Measurements from ENCODE around the gene PKN1. TPM values are rescaled to one million over a fixed set of nuclear protein-coding genes. Genes with fewer than 3 reads are reported as not detected.

The PKN1 gene
- total RNA-seq, 3 donors from 2014 or later (not counting 1 experiment from before 2014, with no cell fraction given), result 323 to 351 (median 350) TPM

GRCh38 chr19:14510311-14511228 is 77.5 kb downstream of the PKN1 start:
- 81% methylated on average over 21 of the region's 22 CpGs for WGBS (ENCODE audit: insufficient coverage)
- no peak overlapping the region for H3K27ac ChIP-seq (ENCODE audit: low read length)
- intact Hi-C loops (cut with micrococcal nuclease), result no loop called here
- Mint-ChIP-seq H3K27ac (peak overlapping the region; percentile 26 to 27), H3K4me1 (peaks cover 13 to 24% of the 10 kb centered on the region in 2 donors), H3K36me3 (peaks cover 8% of the 10 kb centered on the region), H3K4me3 (peak overlapping the region; percentile 4), H3K27me3 (ENCODE audit: low read depth in 2 of 2) (no peaks in the 10 kb centered on the region), H3K9me3 (no peaks in the 10 kb centered on the region)
- no peaks in the 10 kb centered on the region for H3K27me3 ChIP-seq (ENCODE audit: control insufficient read depth, insufficient read depth, low read length)
- ATAC-seq, result no peak
- TF ChIP-seq, protein P1, sequence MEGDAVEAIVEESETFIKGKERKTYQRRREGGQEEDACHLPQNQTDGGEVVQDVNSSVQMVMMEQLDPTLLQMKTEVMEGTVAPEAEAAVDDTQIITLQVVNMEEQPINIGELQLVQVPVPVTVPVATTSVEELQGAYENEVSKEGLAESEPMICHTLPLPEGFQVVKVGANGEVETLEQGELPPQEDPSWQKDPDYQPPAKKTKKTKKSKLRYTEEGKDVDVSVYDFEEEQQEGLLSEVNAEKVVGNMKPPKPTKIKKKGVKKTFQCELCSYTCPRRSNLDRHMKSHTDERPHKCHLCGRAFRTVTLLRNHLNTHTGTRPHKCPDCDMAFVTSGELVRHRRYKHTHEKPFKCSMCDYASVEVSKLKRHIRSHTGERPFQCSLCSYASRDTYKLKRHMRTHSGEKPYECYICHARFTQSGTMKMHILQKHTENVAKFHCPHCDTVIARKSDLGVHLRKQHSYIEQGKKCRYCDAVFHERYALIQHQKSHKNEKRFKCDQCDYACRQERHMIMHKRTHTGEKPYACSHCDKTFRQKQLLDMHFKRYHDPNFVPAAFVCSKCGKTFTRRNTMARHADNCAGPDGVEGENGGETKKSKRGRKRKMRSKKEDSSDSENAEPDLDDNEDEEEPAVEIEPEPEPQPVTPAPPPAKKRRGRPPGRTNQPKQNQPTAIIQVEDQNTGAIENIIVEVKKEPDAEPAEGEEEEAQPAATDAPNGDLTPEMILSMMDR (IDR thresholded peaks at IDR 0.05), result no peak
- DNase-seq, result no peak
- H3K4me3 ChIP-seq (ENCODE audit: low read length), result no peak overlapping the region
- peaks cover 20% of the 10 kb centered on the region for H3K36me3 ChIP-seq (ENCODE audit: control insufficient read depth, insufficient read depth, low read length)
- H3K4me1 ChIP-seq (ENCODE audit: control insufficient read depth, insufficient read depth, low read length), result peaks cover 23% of the 10 kb centered on the region
- H3K9me3 ChIP-seq (ENCODE audit: control insufficient read depth, insufficient read depth, low read length), result no peaks in the 10 kb centered on the region

- H3K9me3 ChIP-seq (ENCODE audit: control insufficient read depth, insufficient read depth, low read length), result no peaks in the 10 kb centered on the region
- H3K27ac ChIP-seq (ENCODE audit: low read length), result no peak overlapping the region
- 91% methylated on average over 4 of the region's 4 CpGs for whole genome bisulfite sequencing (ENCODE audit: insufficient coverage)
- peaks cover 23% of the 10 kb centered on the region for H3K4me1 ChIP-seq (ENCODE audit: control insufficient read depth, insufficient read depth, low read length)
- no peak for DNase-seq
- peaks cover 27% of the 10 kb centered on the region for H3K36me3 ChIP-seq (ENCODE audit: control insufficient read depth, insufficient read depth, low read length)
- H3K4me3 ChIP-seq (ENCODE audit: low read length), result no peak overlapping the region
- Mint-ChIP-seq H3K9me3 (no peaks in the 10 kb centered on the region), H3K4me3 (peak overlapping the region; percentile 4), H3K36me3 (peaks cover 8% of the 10 kb centered on the region), H3K27ac (peak overlapping the region in 1 of 2 donors; percentile 27), H3K27me3 (ENCODE audit: low read depth in 2 of 2) (no peaks in the 10 kb centered on the region), H3K4me1 (peaks cover 12 to 26% of the 10 kb centered on the region in 2 donors)
- no peak for ATAC-seq
- TF ChIP-seq, protein P1 (IDR thresholded peaks at IDR 0.05), result no peak
- H3K27me3 ChIP-seq (ENCODE audit: control insufficient read depth, insufficient read depth, low read length), result no peaks in the 10 kb centered on the region
- intact Hi-C loops (cut with micrococcal nuclease), result no loop called here
Measured at GRCh38 chr19:14511229-14511593, 78.1 kb downstream of the PKN1 start.

DNA sequence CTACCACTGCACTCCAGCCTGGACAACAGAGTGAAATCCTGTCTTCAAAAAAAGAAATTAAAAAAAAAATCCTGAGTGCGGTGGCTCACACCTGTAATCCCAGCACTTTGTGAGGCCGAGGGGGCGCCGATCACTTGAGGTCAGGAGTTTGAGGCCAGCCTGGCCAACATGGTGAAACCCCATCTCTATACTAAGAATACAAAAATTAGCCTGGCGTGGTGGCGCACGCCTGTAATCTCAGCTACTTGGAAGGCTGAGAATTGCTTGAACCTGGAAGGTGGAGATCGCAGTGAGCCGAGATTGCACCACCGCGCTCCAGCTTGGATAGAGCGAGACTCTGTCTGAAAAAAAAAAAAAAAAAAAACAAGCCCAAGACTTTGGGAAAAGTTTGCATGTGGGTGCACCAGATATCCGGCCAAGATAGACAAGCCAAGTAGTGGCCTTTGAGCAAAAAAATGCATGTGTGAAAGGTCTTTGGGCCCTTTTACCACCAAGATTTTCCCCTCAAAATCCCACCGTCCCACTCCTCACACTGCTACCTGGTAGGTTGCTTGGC is 79.4 kb downstream of the PKN1 start:
- H3K27me3 Mint-ChIP-seq (ENCODE audit: low read depth in 2 of 2), result no peaks in the 10 kb centered on the region
- intact Hi-C loops (cut with micrococcal nuclease), result no loop called here
- H3K9me3 Mint-ChIP-seq, result no peaks in the 10 kb centered on the region
- DNase-seq (no peak), ATAC-seq (no peak)
- WGBS (ENCODE audit: insufficient coverage), result 94% methylated on average over 14 of the region's 14 CpGs
- H3K4me1 Mint-ChIP-seq, result peaks cover 24 to 32% of the 10 kb centered on the region in 2 donors
- H3K4me3 Mint-ChIP-seq, result no peak overlapping the region
- no peaks in the 10 kb centered on the region for H3K27me3 ChIP-seq (ENCODE audit: control insufficient read depth, insufficient read depth, low read length)
- H3K4me3 ChIP-seq (ENCODE audit: low read length), result no peak overlapping the region
- no peaks in the 10 kb centered on the region for H3K9me3 ChIP-seq (ENCODE audit: control insufficient read depth, insufficient read depth, low read length)
- peaks cover 23% of the 10 kb centered on the region for H3K4me1 ChIP-seq (ENCODE audit: control insufficient read depth, insufficient read depth, low read length)
- no peak overlapping the region for H3K27ac ChIP-seq (ENCODE audit: low read length)
- H3K36me3 Mint-ChIP-seq, result peaks cover 8% of the 10 kb centered on the region
- no peak overlapping the region for H3K27ac Mint-ChIP-seq
- TF ChIP-seq, protein P1 (IDR thresholded peaks at IDR 0.05), result no peak
- peaks cover 34% of the 10 kb centered on the region for H3K36me3 ChIP-seq (ENCODE audit: control insufficient read depth, insufficient read depth, low read length)
